Stimulated activated CD4-positive, alpha-beta T cell treated with anti-CD3 and anti-CD28 coated beads, Interleukin-1b, Interleukin-23, amount 100 ng/mL, for 4 hours (primary cell): ENCODE data around the gene IGF2BP1.
"Not testable (repeated sequence)": the region's sequence is repeated elsewhere in the genome, so short reads cannot be mapped to it uniquely, and the experiment has no call there.

ENCODE experiments used
- DNase-seq, 2 donors: peaks; one replicate each; pipeline ENCODE4 v3.0.0-alpha.2; 2020; ENCODE audit warnings: low read depth in 2 of 2

Gene IGF2BP1

DNA sequence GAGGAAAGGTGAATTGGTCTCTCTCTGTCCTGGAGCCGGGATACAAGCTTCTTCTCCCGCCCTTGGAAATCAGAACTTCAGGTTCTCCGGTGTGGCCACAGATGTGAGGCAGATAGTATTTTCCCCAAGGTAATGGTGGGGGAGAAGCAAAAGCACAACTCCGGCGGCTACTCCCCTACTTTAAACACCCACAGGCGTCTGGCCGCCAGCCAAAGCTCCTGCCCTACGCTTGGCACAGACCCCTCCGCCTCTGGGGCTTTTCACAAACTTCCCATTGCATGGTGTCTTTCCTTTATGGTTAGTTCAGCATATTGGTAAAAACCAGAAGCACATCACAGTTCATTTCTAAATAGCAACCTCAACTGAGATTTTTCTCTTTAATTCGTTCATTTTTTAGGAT is 95.9 kb downstream of the IGF2BP1 start:
- no peak for DNase-seq

GRCh38 chr17:49100601-49101000 is 103.4 kb downstream of the IGF2BP1 start:
- no peak for DNase-seq

DNA sequence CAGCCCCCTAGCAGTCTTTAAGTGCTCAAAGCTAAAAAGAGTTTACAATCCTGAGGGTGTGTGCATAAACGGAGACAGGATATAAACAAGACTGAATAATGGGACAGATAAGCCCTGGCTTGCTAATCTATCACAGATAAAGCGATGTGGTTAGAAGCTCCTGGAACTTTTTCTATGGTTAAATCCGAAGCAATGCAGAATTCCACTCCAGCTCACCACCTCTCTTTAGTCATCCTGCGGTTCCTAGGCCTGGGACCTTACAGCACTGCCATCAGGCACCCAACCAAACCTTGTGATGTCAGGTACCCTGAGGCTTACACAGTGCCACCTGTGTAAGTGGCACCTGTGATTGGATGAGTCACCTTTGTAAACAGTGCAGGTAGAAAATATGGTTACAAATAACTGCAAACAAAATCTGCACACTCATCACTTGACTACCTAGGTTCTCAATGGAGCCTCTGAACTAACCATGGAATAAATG is 103.9 kb downstream of the IGF2BP1 start:
- no peak for DNase-seq

DNA sequence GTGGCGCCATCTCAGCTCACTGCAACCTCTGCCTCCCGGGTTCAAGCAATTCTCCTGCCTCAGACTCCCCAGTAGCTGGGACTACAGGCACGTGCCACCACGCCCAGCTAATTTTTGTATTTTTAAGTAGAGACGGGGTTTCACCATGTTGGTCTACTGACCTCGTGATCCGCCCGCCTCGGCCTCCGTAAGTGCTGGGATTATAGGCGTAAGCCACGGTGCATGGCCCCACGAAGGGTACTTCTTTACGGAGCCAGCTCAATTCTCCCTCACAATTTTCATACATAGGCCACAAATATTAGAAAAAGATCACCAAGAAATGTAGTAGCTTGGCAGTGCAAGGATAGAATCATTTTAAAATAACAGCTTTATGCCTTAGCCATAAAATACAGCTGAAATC is 106.2 kb downstream of the IGF2BP1 start:
- DNase-seq: not testable (repeated sequence)

DNA sequence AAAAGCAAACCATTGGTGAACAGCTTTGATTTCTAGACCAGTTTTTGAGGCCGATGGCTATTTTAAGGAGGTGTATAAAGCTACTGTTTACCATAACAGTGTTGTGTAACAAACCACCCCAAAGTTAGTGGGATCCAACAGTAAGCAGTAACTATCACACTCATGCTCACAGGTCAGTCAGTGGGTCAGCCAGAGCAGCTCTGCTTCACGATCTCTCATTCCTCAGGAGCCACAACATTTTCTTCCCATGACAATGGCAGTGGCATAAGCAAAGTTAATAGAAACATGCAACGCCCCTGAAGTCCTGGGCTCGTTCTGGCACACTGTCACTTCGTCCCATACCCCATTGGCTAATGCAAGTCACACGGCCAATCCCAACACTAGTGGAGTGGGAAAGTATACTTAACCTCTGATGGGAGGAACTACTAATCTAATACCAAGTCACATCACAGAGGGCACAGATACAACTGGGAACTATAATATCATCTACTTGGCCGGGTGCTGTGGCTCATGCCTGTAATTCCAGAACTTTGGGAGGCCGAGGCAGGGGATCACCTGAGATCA is 107.4 kb downstream of the IGF2BP1 start:
- no peak for DNase-seq
